Keratinocyte (primary cell): ENCODE measurements around the gene SH3RF1.

Source experiments
- CTCF ChIP-seq, 3 experiments: IDR thresholded peaks in 1 of 3; conservative IDR thresholded peaks in 1 of 3; optimal IDR thresholded peaks in 1 of 3; 2 replicates in 2 of 3; 3 replicates in 1 of 3; pipeline versions ENCODE3 to v1.5.1; 2011; ENCODE audit warnings: low read length in 3 of 3, mild to moderate bottlenecking in 3 of 3, moderate library complexity in 2 of 3, control low read depth in 1 of 3, inconsistent platforms in 1 of 3; ENCODE audit not compliant: insufficient read depth in 2 of 3; ENCODE audit errors: extremely low read depth in 1 of 3
- EZH2 ChIP-seq: IDR thresholded peaks from one replicate; pipeline ENCODE4 v1.6.1; 2012; ENCODE audit warnings: inconsistent platforms, mild to moderate bottlenecking, low read length, moderate library complexity

GRCh38 chr4:169220447-169220846 is 50.3 kb downstream of the SH3RF1 start:
- no peak for TF ChIP-seq CTCF (optimal IDR thresholded peaks at IDR 0.05 in 1 of 3, IDR thresholded peaks at IDR 0.05 in 1 of 3, conservative IDR thresholded peaks at IDR 0.05 in 1 of 3; ENCODE audit: extremely low read depth in 1 of 3, insufficient read depth in 2 of 3, low read length in 3 of 3)
- no peak for TF ChIP-seq EZH2
